Keratinocyte (primary cell): ENCODE measurements around the gene PHACTR1. TPM values are rescaled to one million over a fixed set of nuclear protein-coding genes. Genes with fewer than 3 reads are reported as not detected.

Experiments
- DNase-seq: peaks from one replicate; pipeline ENCODE4 v3.0.0-alpha.2; 2011; ENCODE audit warnings: low read depth, missing footprints, low spot score
- FAIRE-seq: peaks from 2 replicates; lab custom pipeline; 2011; peaks lifted over from hg19 to GRCh38; lab: Jason Lieb, UNC
- H2AFZ ChIP-seq: 2 replicates; pipeline ENCODE4 v1.6.0; 2012; ENCODE audit warnings: low read length, control low read depth, inconsistent platforms; ENCODE audit not compliant: control insufficient read depth
- H3K27ac ChIP-seq: 2 replicates; pipeline ENCODE4 v1.5.1; 2011; ENCODE audit warnings: low read length; ENCODE audit not compliant: control insufficient read depth, insufficient read depth
- H3K27me3 ChIP-seq: 3 replicates; pipeline ENCODE4 v1.6.0; 2011; ENCODE audit warnings: low read length; ENCODE audit not compliant: control insufficient read depth, insufficient read depth; ENCODE audit errors: extremely low read depth
- H3K36me3 ChIP-seq, 2 experiments: 2 replicates in 1 of 2; 3 replicates in 1 of 2; pipeline ENCODE4 v1.5.1; 2011; ENCODE audit warnings: low read length in 2 of 2, mild to moderate bottlenecking in 1 of 2; ENCODE audit not compliant: control insufficient read depth in 2 of 2, insufficient read depth in 2 of 2; ENCODE audit errors: extremely low read depth in 1 of 2
- H3K4me1 ChIP-seq: 3 replicates; pipeline ENCODE4 v1.5.1; 2011; ENCODE audit warnings: low read length; ENCODE audit not compliant: control insufficient read depth, insufficient read depth; ENCODE audit errors: extremely low read depth
- H3K4me2 ChIP-seq: 3 replicates; pipeline ENCODE4 v1.6.0; 2011; ENCODE audit warnings: low read depth, low read length; ENCODE audit not compliant: control insufficient read depth, insufficient read depth; ENCODE audit errors: extremely low read depth
- H3K4me3 ChIP-seq, 3 experiments: fragments of 200-600 bp in 1 of 3; sonication (generic) in 1 of 3; 2 replicates in 2 of 3; 3 replicates in 1 of 3; pipeline ENCODE4 v1.5.1; 2011 to 2016; ENCODE audit warnings: low read length in 3 of 3, mild to moderate bottlenecking in 3 of 3, control low read depth in 2 of 3, inconsistent platforms in 1 of 3, low read depth in 1 of 3, mixed read lengths in 1 of 3, mixed run types in 1 of 3, moderate library complexity in 1 of 3; ENCODE audit not compliant: control insufficient read depth in 2 of 3, insufficient read depth in 2 of 3; ENCODE audit errors: extremely low read depth in 1 of 3
- H3K79me2 ChIP-seq: 2 replicates; pipeline ENCODE4 v1.6.0; 2012; ENCODE audit warnings: low read length; ENCODE audit not compliant: control insufficient read depth, insufficient read depth
- H3K9ac ChIP-seq: 3 replicates; pipeline ENCODE4 v1.6.0; 2011; ENCODE audit warnings: low read length; ENCODE audit not compliant: control insufficient read depth, insufficient read depth; ENCODE audit errors: extremely low read depth
- H3K9me1 ChIP-seq: 3 replicates; pipeline ENCODE4 v1.6.0; 2011; ENCODE audit warnings: low read length; ENCODE audit not compliant: control insufficient read depth, insufficient read depth; ENCODE audit errors: extremely low read depth
- H3K9me3 ChIP-seq: 2 replicates; pipeline ENCODE4 v1.5.1; 2012; ENCODE audit warnings: low read depth, low read length; ENCODE audit not compliant: control insufficient read depth
- H4K20me1 ChIP-seq: 3 replicates; pipeline ENCODE4 v1.6.0; 2011; ENCODE audit warnings: low read length; ENCODE audit not compliant: control insufficient read depth, insufficient read depth; ENCODE audit errors: extremely low read depth
- CTCF ChIP-seq, 3 experiments: IDR thresholded peaks in 1 of 3; conservative IDR thresholded peaks in 1 of 3; optimal IDR thresholded peaks in 1 of 3; 2 replicates in 2 of 3; 3 replicates in 1 of 3; pipeline versions ENCODE3 to v1.5.1; 2011; ENCODE audit warnings: low read length in 3 of 3, mild to moderate bottlenecking in 3 of 3, moderate library complexity in 2 of 3, control low read depth in 1 of 3, inconsistent platforms in 1 of 3; ENCODE audit not compliant: insufficient read depth in 2 of 3; ENCODE audit errors: extremely low read depth in 1 of 3
- EZH2 ChIP-seq: IDR thresholded peaks from one replicate; pipeline ENCODE4 v1.6.1; 2012; ENCODE audit warnings: inconsistent platforms, mild to moderate bottlenecking, low read length, moderate library complexity
- dilution Hi-C: fragments of 300-500 bp; cut with MboI; formaldehyde crosslinking; loops from one replicate; pipeline ENCODE4 v1.7.0; 2020; ENCODE audit warnings: low sequenced_read_pairs; ENCODE audit not compliant: extremely low pct_ligation_motif_present
- polyA plus RNA-seq, 5 experiments: library from polyadenylated mRNA; depleted of rRNA in 3 of 5; stranded (reverse) in 3 of 5; stranded (forward) in 1 of 5; unstranded in 1 of 5; fragments of >200 nt; gene quantifications; 1 replicate in 1 of 5; 2 replicates in 3 of 5; 3 replicates in 1 of 5; pipeline versions ENCODE4 v1.2.1 to v1.2.3, GENCODE V29; 2011 to 2012; ENCODE audit warnings: missing spikeins in 2 of 5, low read depth in 1 of 5, low replicate concordance in 1 of 5

Gene PHACTR1
- polyA plus RNA-seq, 1 donor (not counting 4 experiments of a cell fraction or from before 2014, with no cell fraction given), result 0.22 TPM

- Histone ChIP-seq H3K27ac (no peak overlapping the region), H3K9ac (no peak overlapping the region), H3K4me1 (no peaks in the 10 kb centered on the region), H3K4me2 (no peak overlapping the region), H3K4me3 (no peak overlapping the region), H3K36me3 (no peaks in the 10 kb centered on the region), H3K79me2 (no peaks in the 10 kb centered on the region), H3K27me3 (peaks cover 4% of the 10 kb centered on the region), H4K20me1 (no peaks in the 10 kb centered on the region), H2AFZ (no peak overlapping the region), H3K9me1 (no peaks in the 10 kb centered on the region), H3K9me3 (no peaks in the 10 kb centered on the region)
- no peak for DNase-seq
- TF ChIP-seq EZH2 (no peak), CTCF (optimal IDR thresholded peaks at IDR 0.05 in 1 of 3, IDR thresholded peaks at IDR 0.05 in 1 of 3, conservative IDR thresholded peaks at IDR 0.05 in 1 of 3; ENCODE audit: extremely low read depth in 1 of 3, insufficient read depth in 2 of 3, low read length in 3 of 3) (no peak)
- FAIRE-seq, result no peak
- dilution Hi-C loops, result loop anchor here (25.0 kb wide), 1 partner anchor 238 kb away; no protein-coding TSS in a partner anchor
Observed at GRCh38 chr6:12875051-12875450, 158.5 kb downstream of the PHACTR1 start.

GRCh38 chr6:12878741-12879140 lies 162.2 kb downstream of the PHACTR1 start:
- no peak overlapping the region for H3K4me3 ChIP-seq
- no peaks in the 10 kb centered on the region for H4K20me1 ChIP-seq
- no peak overlapping the region for H2AFZ ChIP-seq
- DNase-seq (no peak), FAIRE-seq (no peak)
- no peaks in the 10 kb centered on the region for H3K36me3 ChIP-seq
- H3K27me3 ChIP-seq, result no peaks in the 10 kb centered on the region
- H3K9me1 ChIP-seq, result no peaks in the 10 kb centered on the region
- H3K27ac ChIP-seq, result no peak overlapping the region
- dilution Hi-C loops, result loop anchor here (25.0 kb wide), 1 partner anchor 241 kb away; no protein-coding TSS in a partner anchor
- H3K9me3 ChIP-seq, result no peaks in the 10 kb centered on the region
- no peak overlapping the region for H3K4me2 ChIP-seq
- TF ChIP-seq EZH2, result no peak
- TF ChIP-seq CTCF (optimal IDR thresholded peaks at IDR 0.05 in 1 of 3, IDR thresholded peaks at IDR 0.05 in 1 of 3, conservative IDR thresholded peaks at IDR 0.05 in 1 of 3; ENCODE audit: extremely low read depth in 1 of 3, insufficient read depth in 2 of 3, low read length in 3 of 3), result no peak
- no peak overlapping the region for H3K9ac ChIP-seq
- no peaks in the 10 kb centered on the region for H3K79me2 ChIP-seq
- H3K4me1 ChIP-seq, result no peaks in the 10 kb centered on the region
